ENCODE data around the gene CCND1.

DNA sequence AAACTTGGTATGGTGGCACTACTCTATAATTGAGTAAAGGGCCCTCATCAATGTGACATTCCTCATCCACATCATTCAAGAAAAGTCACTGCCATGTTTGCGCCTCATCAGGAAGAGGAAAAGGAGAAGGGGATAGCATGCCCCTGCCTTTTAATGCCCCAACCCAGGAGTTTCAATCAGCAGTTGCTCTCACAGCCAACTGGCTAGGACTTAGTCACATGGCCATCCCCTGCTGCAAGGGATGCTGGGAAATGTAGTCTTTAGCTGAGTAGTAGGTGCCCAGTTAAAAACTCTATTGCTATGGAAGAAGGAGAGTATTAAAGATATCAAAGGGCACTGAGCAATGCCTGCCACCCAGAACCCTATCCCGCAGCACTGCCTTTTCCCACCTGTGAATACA, 10.9 kb upstream of the CCND1 start:
- no peak for TF ChIP-seq POLR2A (IDR thresholded peaks at IDR 0.05; ENCODE audit: low read length)
- no peak for TF ChIP-seq GATA1 (IDR thresholded peaks at IDR 0.05; ENCODE audit: low read depth, low read length)

Data from erythroblast (primary cell).